PC-3 (cell line): ENCODE results near the gene ATP2B2. TPM values are rescaled to one million over a fixed set of nuclear protein-coding genes. Genes with fewer than 3 reads are reported as not detected.

Experiments used
- ATAC-seq: fragments of 200-7000 bp; cut with Tn5 transposase; 2 replicates; pipeline ENCODE4 v1.9.1; 2020; ENCODE audit warnings: mild to moderate bottlenecking, moderate library complexity
- BruUV-seq: library from RNA; stranded (reverse); fragments of 400-500 nt; replicated peaks from 2 replicates; lab custom pipeline; 2021; lab: Mats Ljungman, UMichigan
- CTCF ChIA-PET: fragments of 300-600 bp; sonication (Branson Sonifier 250); formaldehyde crosslinking; loops from one replicate; lab custom pipeline; 2022; ENCODE audit warnings: antibody characterized with exemption; lab: Charles Lee
- POLR2A ChIA-PET: fragments of 300-600 bp; sonication (Branson Sonifier 250); formaldehyde crosslinking; loops from one replicate; lab custom pipeline; 2022; ENCODE audit warnings: antibody characterized with exemption; ENCODE audit not compliant: unreplicated experiment; lab: Charles Lee
- DNase-seq: peaks from one replicate; pipeline ENCODE4 v3.0.0-alpha.2; 2015
- H2AFZ ChIP-seq: fragments of 300-600 bp; sonication (generic); 2 replicates; pipeline ENCODE4 v1.6.0; 2016; ENCODE audit warnings: antibody characterized with exemption, low read length
- H3F3A ChIP-seq: fragments of 300-600 bp; sonication (generic); one replicate; pipeline ENCODE4 v1.6.0; 2017; ENCODE audit warnings: antibody characterized with exemption, low read length, control low read depth, mild to moderate bottlenecking; ENCODE audit not compliant: unreplicated experiment
- H3K27ac ChIP-seq: fragments of 300-600 bp; sonication (generic); 2 replicates; pipeline ENCODE4 v1.5.1; 2016; ENCODE audit warnings: mild to moderate bottlenecking, low read length
- H3K27me3 ChIP-seq: fragments of 300-600 bp; sonication (generic); 2 replicates; pipeline ENCODE4 v1.6.1; 2016; ENCODE audit warnings: low read length, mixed read lengths
- H3K36me3 ChIP-seq: fragments of 300-600 bp; sonication (generic); 2 replicates; pipeline ENCODE4 v1.6.1; 2016; ENCODE audit warnings: low read depth, mixed run types, low read length, mixed read lengths
- H3K4me1 ChIP-seq: fragments of 300-600 bp; sonication (generic); 2 replicates; pipeline ENCODE4 v1.5.1; 2016; ENCODE audit warnings: low read length; ENCODE audit not compliant: insufficient read depth
- H3K4me2 ChIP-seq: fragments of 300-600 bp; sonication (generic); 2 replicates; pipeline ENCODE4 v1.6.0; 2016; ENCODE audit warnings: low read length
- H3K4me3 ChIP-seq: fragments of 300-600 bp; sonication (generic); 2 replicates; pipeline ENCODE4 v1.5.1; 2016; ENCODE audit warnings: mild to moderate bottlenecking, low read length, mixed read lengths
- H3K79me2 ChIP-seq: fragments of 300-600 bp; sonication (generic); 2 replicates; pipeline ENCODE4 v1.6.1; 2017; ENCODE audit warnings: low read length, mixed read lengths
- H3K9ac ChIP-seq: fragments of 300-600 bp; sonication (generic); 2 replicates; pipeline ENCODE4 v1.6.0; 2016; ENCODE audit warnings: mild to moderate bottlenecking, low read length
- H3K9me2 ChIP-seq: fragments of 300-600 bp; sonication (generic); replicated peaks from 2 replicates; pipeline ENCODE4 v1.6.1; 2016; ENCODE audit warnings: mixed run types, low read length, mixed read lengths
- H3K9me3 ChIP-seq: fragments of 300-600 bp; sonication (generic); 2 replicates; pipeline ENCODE4 v1.6.1; 2016; ENCODE audit warnings: low read length, mixed read lengths
- H4K20me1 ChIP-seq: fragments of 300-600 bp; sonication (generic); 2 replicates; pipeline ENCODE4 v1.6.1; 2016; ENCODE audit warnings: low read length, mixed read lengths
- EZH2 ChIP-seq: fragments of 300-600 bp; sonication (generic); IDR thresholded peaks from one replicate; pipeline ENCODE4 v1.6.1; 2017; ENCODE audit warnings: antibody characterized with exemption, mild to moderate bottlenecking, low read length; ENCODE audit not compliant: unreplicated experiment
- EZH2phosphoT487 ChIP-seq: fragments of 300-600 bp; sonication (generic); IDR thresholded peaks from 2 replicates; pipeline ENCODE4 v1.6.1; 2018; ENCODE audit warnings: mild to moderate bottlenecking, antibody characterized with exemption, low read length, borderline replicate concordance
- intact Hi-C: fragments of 100-400 bp; cut with micrococcal nuclease; formaldehyde crosslinking; loops from 2 replicates; pipeline ENCODE4 v1.9.0; 2023
- total RNA-seq: library from RNA; depleted of rRNA; stranded (reverse); fragments of >200 nt; gene quantifications from 2 replicates; pipeline ENCODE4 v1.2.3, GENCODE V29; 2014
- TF ChIP-seq, protein P1 (sequence below): fragments of 300-600 bp; sonication (generic); conservative IDR thresholded peaks from 2 replicates; pipeline ENCODE4 v1.5.1; 2017; ENCODE audit warnings: antibody characterized with exemption, low read depth, mild to moderate bottlenecking, low read length

Gene ATP2B2
- total RNA-seq, 1 experiment from 2014 or later: not detected

DNA sequence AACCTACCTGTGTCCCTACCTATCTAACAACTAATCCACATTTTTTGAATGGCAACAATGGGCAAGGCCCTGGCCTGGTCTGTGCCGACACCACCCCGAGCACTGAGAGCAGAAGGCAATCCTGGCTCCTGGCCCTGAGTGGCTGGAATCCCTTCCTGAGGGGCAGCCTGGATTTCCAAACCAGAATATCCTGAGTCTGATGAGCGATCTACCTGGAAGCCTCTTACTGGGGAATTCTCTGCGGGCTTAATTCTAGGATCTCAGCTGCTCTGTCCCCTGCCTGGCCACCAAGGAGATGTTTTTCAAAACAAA is 22.1 kb downstream of the ATP2B2 start:
- DNase-seq (no peak), ATAC-seq (no peak)
- Histone ChIP-seq H3K79me2 (no peaks in the 10 kb centered on the region), H4K20me1 (no peaks in the 10 kb centered on the region), H3K9me2 (no peaks in the 10 kb centered on the region), H3K4me3 (no peak overlapping the region), H3K4me2 (no peak overlapping the region), H3F3A (no peaks in the 10 kb centered on the region), H2AFZ (no peak overlapping the region), H3K27ac (no peak overlapping the region), H3K27me3 (no peaks in the 10 kb centered on the region; the same call in 1 of the 2 replicates), H3K9me3 (no peaks in the 10 kb centered on the region), H3K36me3 (no peaks in the 10 kb centered on the region), H3K9ac (no peak overlapping the region), H3K4me1 (no peaks in the 10 kb centered on the region)
- CTCF ChIA-PET: no interaction called here
- no TSS peak for BruUV-seq
- intact Hi-C loops: no loop called here
- no peak for TF ChIP-seq EZH2
- TF ChIP-seq, protein P1, sequence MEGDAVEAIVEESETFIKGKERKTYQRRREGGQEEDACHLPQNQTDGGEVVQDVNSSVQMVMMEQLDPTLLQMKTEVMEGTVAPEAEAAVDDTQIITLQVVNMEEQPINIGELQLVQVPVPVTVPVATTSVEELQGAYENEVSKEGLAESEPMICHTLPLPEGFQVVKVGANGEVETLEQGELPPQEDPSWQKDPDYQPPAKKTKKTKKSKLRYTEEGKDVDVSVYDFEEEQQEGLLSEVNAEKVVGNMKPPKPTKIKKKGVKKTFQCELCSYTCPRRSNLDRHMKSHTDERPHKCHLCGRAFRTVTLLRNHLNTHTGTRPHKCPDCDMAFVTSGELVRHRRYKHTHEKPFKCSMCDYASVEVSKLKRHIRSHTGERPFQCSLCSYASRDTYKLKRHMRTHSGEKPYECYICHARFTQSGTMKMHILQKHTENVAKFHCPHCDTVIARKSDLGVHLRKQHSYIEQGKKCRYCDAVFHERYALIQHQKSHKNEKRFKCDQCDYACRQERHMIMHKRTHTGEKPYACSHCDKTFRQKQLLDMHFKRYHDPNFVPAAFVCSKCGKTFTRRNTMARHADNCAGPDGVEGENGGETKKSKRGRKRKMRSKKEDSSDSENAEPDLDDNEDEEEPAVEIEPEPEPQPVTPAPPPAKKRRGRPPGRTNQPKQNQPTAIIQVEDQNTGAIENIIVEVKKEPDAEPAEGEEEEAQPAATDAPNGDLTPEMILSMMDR: no peak
- no peak for TF ChIP-seq EZH2phosphoT487
- POLR2A ChIA-PET: no interaction called here

DNA sequence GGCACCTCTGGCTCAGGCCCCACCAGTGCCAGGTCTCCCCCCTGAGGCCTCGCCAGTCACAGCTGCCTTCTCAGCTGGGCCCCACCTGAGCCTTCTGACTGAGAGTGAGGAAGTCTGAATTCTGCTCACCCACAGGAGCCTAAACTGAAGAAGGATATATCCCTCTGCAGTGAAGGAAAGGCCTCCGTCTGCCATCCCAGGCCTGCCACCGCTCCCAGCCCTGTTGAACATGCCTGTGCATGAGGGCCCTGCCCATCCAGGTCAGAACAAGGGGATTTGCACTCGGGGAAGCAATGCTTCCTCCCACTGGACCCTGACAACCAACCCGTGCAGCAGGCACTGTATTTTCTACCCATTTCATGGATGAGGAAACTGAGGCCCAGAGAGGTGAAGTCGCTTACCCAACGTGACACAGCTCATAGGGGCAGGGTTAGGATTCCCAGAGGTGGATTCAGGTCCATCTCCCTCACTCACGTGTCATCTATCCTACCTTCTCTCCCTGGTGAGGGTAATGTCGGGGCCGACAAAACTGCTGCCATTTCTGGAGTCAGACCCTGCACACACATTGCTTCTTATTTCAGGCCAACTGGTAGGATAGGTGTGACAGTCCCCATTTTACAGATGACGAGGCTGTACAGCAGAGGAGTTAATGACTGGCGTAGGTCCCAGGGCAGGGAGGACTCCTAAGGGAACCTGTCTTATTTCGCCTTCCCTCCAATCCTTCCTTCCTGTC is 22.6 kb downstream of the ATP2B2 start:
- H3F3A ChIP-seq: no peaks in the 10 kb centered on the region
- H3K4me1 ChIP-seq: no peaks in the 10 kb centered on the region
- H3K9me3 ChIP-seq: no peaks in the 10 kb centered on the region
- no peak for ATAC-seq
- DNase-seq: no peak
- no peaks in the 10 kb centered on the region for H3K36me3 ChIP-seq
- ChIA-PET CTCF (no interaction called here), POLR2A (no interaction called here)
- TF ChIP-seq EZH2 (no peak), EZH2phosphoT487 (no peak)
- TF ChIP-seq, protein P1: no peak
- no peak overlapping the region for H3K4me3 ChIP-seq
- no peaks in the 10 kb centered on the region for H4K20me1 ChIP-seq
- no TSS peak for BruUV-seq
- intact Hi-C loops: no loop called here
- H2AFZ ChIP-seq: no peak overlapping the region
- H3K79me2 ChIP-seq: no peaks in the 10 kb centered on the region
- H3K9ac ChIP-seq: no peak overlapping the region
- H3K27me3 ChIP-seq: peaks cover 3% of the 10 kb centered on the region
- H3K4me2 ChIP-seq: no peak overlapping the region
- no peak overlapping the region for H3K27ac ChIP-seq
- no peaks in the 10 kb centered on the region for H3K9me2 ChIP-seq

- Histone ChIP-seq H3K9me2 (no peaks in the 10 kb centered on the region), H3K36me3 (no peaks in the 10 kb centered on the region), H3F3A (no peaks in the 10 kb centered on the region), H3K4me3 (no peak overlapping the region), H3K27me3 (peaks cover 12% of the 10 kb centered on the region), H3K27ac (no peak overlapping the region), H3K4me2 (no peak overlapping the region), H2AFZ (no peak overlapping the region), H3K79me2 (no peaks in the 10 kb centered on the region), H3K9me3 (no peaks in the 10 kb centered on the region), H3K4me1 (no peaks in the 10 kb centered on the region), H3K9ac (no peak overlapping the region), H4K20me1 (no peaks in the 10 kb centered on the region)
- no TSS peak for BruUV-seq
- no peak for ATAC-seq
- DNase-seq: no peak
- no peak for TF ChIP-seq EZH2
- TF ChIP-seq EZH2phosphoT487: no peak
- TF ChIP-seq, protein P1: no peak
- ChIA-PET POLR2A (no interaction called here), CTCF (no interaction called here)
- intact Hi-C loops: no loop called here
These were observed 24.5 kb downstream of the ATP2B2 start for GRCh38 chr3:10480871-10481378.
